ENCODE data around the gene SMOC1.

Gene SMOC1

DNA sequence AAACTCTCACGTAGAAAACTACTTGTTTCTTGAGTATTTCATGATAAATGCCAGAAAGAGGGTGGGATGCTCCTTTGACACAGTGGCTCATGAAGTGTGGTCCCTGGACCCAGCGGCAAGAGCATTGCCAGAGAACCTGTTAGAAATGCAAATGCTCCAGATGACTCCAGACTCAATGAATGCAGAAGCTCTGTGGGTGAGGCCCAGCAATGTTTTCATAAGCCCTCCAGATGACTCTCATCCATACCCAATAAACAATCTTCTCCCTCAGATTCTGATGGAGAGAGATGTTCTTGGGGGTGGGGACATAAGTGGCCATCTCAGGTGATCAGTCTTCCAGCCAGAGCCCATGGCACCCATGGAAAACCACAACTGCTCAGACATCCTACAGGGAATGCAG lies 88.9 kb downstream of the SMOC1 start:
- H3K4me3 ChIP-seq (IDR thresholded peaks at IDR 0.05; ENCODE audit: insufficient read depth, low read depth, low read length) = no peak overlapping the region
- no peaks in the 10 kb centered on the region for H4K20me1 ChIP-seq (ENCODE audit: insufficient read depth)
- H3K36me3 ChIP-seq (ENCODE audit: insufficient read depth) = no peaks in the 10 kb centered on the region
- H3K9ac ChIP-seq = no peak overlapping the region
- no peaks in the 10 kb centered on the region for H3K79me2 ChIP-seq (ENCODE audit: insufficient read depth, low read depth)
- H3K4me1 ChIP-seq (ENCODE audit: low read depth, poor library complexity, severe bottlenecking) = no peaks in the 10 kb centered on the region
- TF ChIP-seq, protein P1, sequence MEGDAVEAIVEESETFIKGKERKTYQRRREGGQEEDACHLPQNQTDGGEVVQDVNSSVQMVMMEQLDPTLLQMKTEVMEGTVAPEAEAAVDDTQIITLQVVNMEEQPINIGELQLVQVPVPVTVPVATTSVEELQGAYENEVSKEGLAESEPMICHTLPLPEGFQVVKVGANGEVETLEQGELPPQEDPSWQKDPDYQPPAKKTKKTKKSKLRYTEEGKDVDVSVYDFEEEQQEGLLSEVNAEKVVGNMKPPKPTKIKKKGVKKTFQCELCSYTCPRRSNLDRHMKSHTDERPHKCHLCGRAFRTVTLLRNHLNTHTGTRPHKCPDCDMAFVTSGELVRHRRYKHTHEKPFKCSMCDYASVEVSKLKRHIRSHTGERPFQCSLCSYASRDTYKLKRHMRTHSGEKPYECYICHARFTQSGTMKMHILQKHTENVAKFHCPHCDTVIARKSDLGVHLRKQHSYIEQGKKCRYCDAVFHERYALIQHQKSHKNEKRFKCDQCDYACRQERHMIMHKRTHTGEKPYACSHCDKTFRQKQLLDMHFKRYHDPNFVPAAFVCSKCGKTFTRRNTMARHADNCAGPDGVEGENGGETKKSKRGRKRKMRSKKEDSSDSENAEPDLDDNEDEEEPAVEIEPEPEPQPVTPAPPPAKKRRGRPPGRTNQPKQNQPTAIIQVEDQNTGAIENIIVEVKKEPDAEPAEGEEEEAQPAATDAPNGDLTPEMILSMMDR (conservative IDR thresholded peaks at IDR 0.05; ENCODE audit: low read depth, low read length) = no peak
- H3K4me2 ChIP-seq = no peak overlapping the region
- H3K27ac ChIP-seq = no peak overlapping the region
- no peaks in the 10 kb centered on the region for H3K27me3 ChIP-seq (ENCODE audit: insufficient read depth, low read depth)
- no peak overlapping the region for H2AFZ ChIP-seq (ENCODE audit: low read depth)

DNA sequence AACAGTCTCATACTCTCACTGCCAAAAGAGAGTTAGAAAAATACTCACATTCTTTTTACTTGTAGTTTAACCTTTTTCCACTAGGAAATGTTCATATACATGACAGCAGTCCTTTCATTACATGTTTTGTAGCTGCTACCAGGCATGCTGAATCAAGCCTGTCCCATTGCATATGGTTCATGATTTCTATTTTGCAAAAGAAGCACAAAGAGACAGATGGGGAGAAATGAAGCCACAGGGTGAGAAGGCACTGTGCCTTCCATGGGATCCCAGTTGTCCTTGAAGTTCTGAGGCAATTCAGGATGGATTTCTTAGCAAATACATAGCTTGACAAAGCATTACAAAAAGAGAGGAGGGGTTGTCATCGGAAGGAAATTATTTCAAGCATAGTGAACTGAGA lies 89.5 kb downstream of the SMOC1 start:
- Histone ChIP-seq H2AFZ (ENCODE audit: low read depth) (no peak overlapping the region), H3K4me2 (no peak overlapping the region), H3K27me3 (ENCODE audit: insufficient read depth, low read depth) (no peaks in the 10 kb centered on the region), H3K4me1 (ENCODE audit: low read depth, poor library complexity, severe bottlenecking) (no peaks in the 10 kb centered on the region), H3K36me3 (ENCODE audit: insufficient read depth) (no peaks in the 10 kb centered on the region), H3K79me2 (ENCODE audit: insufficient read depth, low read depth) (no peaks in the 10 kb centered on the region), H3K9ac (no peak overlapping the region), H4K20me1 (ENCODE audit: insufficient read depth) (no peaks in the 10 kb centered on the region), H3K27ac (no peak overlapping the region), H3K4me3 (IDR thresholded peaks at IDR 0.05; ENCODE audit: insufficient read depth, low read depth, low read length) (no peak overlapping the region)
- TF ChIP-seq, protein P1 (conservative IDR thresholded peaks at IDR 0.05; ENCODE audit: low read depth, low read length) = no peak

DNA sequence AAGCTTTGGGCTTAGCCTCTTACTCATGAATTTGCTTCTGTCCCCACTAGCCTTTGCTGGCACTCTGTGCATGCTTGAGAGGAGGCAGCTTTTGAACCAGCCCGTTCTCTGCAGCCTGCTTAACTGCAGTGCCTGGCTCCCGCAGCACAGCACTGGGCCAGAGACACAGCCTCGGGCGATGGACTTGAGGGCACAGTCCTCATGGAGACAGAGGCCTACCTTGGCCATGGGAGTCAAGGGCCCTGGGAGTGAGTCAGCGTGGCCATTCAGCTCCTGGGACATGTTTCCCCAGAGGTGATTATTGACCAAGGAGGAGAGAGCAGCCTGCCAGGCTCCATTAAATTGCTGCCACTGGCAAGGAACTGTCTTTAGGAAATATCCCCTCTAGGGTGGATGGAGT lies 93.5 kb downstream of the SMOC1 start:
- H3K4me2 ChIP-seq = no peak overlapping the region
- H3K4me3 ChIP-seq (IDR thresholded peaks at IDR 0.05; ENCODE audit: insufficient read depth, low read depth, low read length) = no peak overlapping the region
- H3K36me3 ChIP-seq (ENCODE audit: insufficient read depth) = no peaks in the 10 kb centered on the region
- no peaks in the 10 kb centered on the region for H3K79me2 ChIP-seq (ENCODE audit: insufficient read depth, low read depth)
- H4K20me1 ChIP-seq (ENCODE audit: insufficient read depth) = no peaks in the 10 kb centered on the region
- no peaks in the 10 kb centered on the region for H3K4me1 ChIP-seq (ENCODE audit: low read depth, poor library complexity, severe bottlenecking)
- H3K9ac ChIP-seq = no peak overlapping the region
- TF ChIP-seq, protein P1 (conservative IDR thresholded peaks at IDR 0.05; ENCODE audit: low read depth, low read length) = no peak
- H2AFZ ChIP-seq (ENCODE audit: low read depth) = no peak overlapping the region
- no peak overlapping the region for H3K27ac ChIP-seq
- H3K27me3 ChIP-seq (ENCODE audit: insufficient read depth, low read depth) = no peaks in the 10 kb centered on the region

DNA sequence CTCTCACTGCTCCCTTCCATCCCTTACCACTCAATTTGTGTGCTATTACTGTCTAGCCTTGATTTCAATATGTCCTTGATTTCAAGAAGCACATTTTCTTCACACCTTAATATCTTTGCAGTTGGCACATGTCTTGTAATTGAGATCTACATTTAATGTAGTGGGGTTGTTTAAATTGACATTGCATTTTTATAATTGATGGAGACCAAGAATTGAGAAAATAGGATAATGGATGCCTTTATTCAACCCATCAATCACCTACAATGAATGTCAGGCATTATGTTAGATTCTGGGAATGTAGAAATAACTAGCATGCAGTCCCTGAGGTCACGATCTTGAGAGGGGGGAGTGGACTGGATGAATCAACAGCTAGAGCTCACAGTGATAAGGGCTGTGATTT lies 94.6 kb downstream of the SMOC1 start:
- Histone ChIP-seq H3K4me2 (no peak overlapping the region), H3K36me3 (ENCODE audit: insufficient read depth) (no peaks in the 10 kb centered on the region), H3K27ac (no peak overlapping the region), H4K20me1 (ENCODE audit: insufficient read depth) (no peaks in the 10 kb centered on the region), H3K4me1 (ENCODE audit: low read depth, poor library complexity, severe bottlenecking) (no peaks in the 10 kb centered on the region), H3K27me3 (ENCODE audit: insufficient read depth, low read depth) (no peaks in the 10 kb centered on the region), H3K9ac (no peak overlapping the region), H3K79me2 (ENCODE audit: insufficient read depth, low read depth) (no peaks in the 10 kb centered on the region), H3K4me3 (IDR thresholded peaks at IDR 0.05; ENCODE audit: insufficient read depth, low read depth, low read length) (no peak overlapping the region), H2AFZ (ENCODE audit: low read depth) (no peak overlapping the region)
- TF ChIP-seq, protein P1 (conservative IDR thresholded peaks at IDR 0.05; ENCODE audit: low read depth, low read length) = no peak

DNA sequence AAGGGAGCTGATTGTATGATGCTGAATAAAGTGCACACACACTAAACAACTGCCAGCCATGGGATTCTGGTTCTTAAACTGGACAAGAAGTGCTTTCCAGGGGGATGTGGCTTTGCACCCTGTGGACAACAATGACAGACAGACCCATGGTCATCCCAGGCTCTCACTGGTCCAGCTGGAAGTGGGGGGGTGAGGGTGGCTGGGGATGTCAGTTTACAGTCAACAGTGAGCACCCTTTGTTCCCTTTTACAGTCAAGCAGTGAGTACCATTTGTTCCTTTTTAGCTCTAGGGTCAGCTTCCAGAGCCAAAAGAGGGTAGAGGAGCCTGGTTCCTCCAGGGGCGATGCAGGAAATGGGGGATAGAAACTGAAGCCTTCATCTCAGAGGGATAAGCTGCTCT lies 100.7 kb downstream of the SMOC1 start:
- TF ChIP-seq, protein P1 (conservative IDR thresholded peaks at IDR 0.05; ENCODE audit: low read depth, low read length) = no peak
- no peaks in the 10 kb centered on the region for H3K79me2 ChIP-seq (ENCODE audit: insufficient read depth, low read depth)
- no peak overlapping the region for H3K4me2 ChIP-seq
- no peaks in the 10 kb centered on the region for H4K20me1 ChIP-seq (ENCODE audit: insufficient read depth)
- H3K27ac ChIP-seq = no peak overlapping the region
- H2AFZ ChIP-seq (ENCODE audit: low read depth) = no peak overlapping the region
- H3K36me3 ChIP-seq (ENCODE audit: insufficient read depth) = no peaks in the 10 kb centered on the region
- no peak overlapping the region for H3K9ac ChIP-seq
- no peak overlapping the region for H3K4me3 ChIP-seq (IDR thresholded peaks at IDR 0.05; ENCODE audit: insufficient read depth, low read depth, low read length)
- no peaks in the 10 kb centered on the region for H3K27me3 ChIP-seq (ENCODE audit: insufficient read depth, low read depth)
- H3K4me1 ChIP-seq (ENCODE audit: low read depth, poor library complexity, severe bottlenecking) = no peaks in the 10 kb centered on the region
